IMR-90 (cell line): Measurements from ENCODE around the gene PACSIN2. TPM values are rescaled to one million over a fixed set of nuclear protein-coding genes. Genes with fewer than 3 reads are reported as not detected.

Experiments
- ATAC-seq: fragments of 200-7000 bp; cut with Tn5 transposase; 2 replicates; pipeline ENCODE4 v1.9.1; 2020; ENCODE audit warnings: low read depth, mild to moderate bottlenecking, moderate library complexity
- BruUV-seq: library from RNA; stranded (reverse); fragments of 400-500 nt; replicated peaks from 2 replicates; lab custom pipeline; 2021; lab: Mats Ljungman, UMichigan
- CTCF ChIA-PET: fragments of 300-600 bp; formaldehyde crosslinking; extraction: SDS; loops from one replicate; lab custom pipeline; 2021; ENCODE audit warnings: antibody characterized with exemption; lab: Yijun Ruan, JAX
- POLR2A ChIA-PET: fragments of 300-600 bp; sonication (Branson Sonifier 250); formaldehyde crosslinking; loops from one replicate; lab custom pipeline; 2022; ENCODE audit warnings: antibody characterized with exemption; ENCODE audit not compliant: unreplicated experiment; lab: Charles Lee
- DNase-seq: peaks from one replicate; pipeline ENCODE4 v3.0.0; 2013
- H2AFZ ChIP-seq: replicated peaks from 2 replicates; pipeline ENCODE3; 2013; ENCODE audit warnings: low read length, mild to moderate bottlenecking; ENCODE audit not compliant: poor library complexity
- H2AK5ac ChIP-seq: 2 replicates; pipeline ENCODE4 v1.6.1; 2013; ENCODE audit warnings: low read depth, low read length, inconsistent platforms
- H2AK9ac ChIP-seq: replicated peaks from 2 replicates; pipeline ENCODE3; 2013; ENCODE audit warnings: mild to moderate bottlenecking, low read depth, low read length, moderate library complexity; ENCODE audit not compliant: poor library complexity
- H2BK120ac ChIP-seq: 2 replicates; pipeline ENCODE4 v1.6.1; 2013; ENCODE audit warnings: low read depth, low read length, inconsistent platforms
- H2BK15ac ChIP-seq: 3 replicates; pipeline ENCODE4 v1.6.1; 2013; ENCODE audit warnings: low read depth, low read length, inconsistent platforms
- H2BK20ac ChIP-seq: 2 replicates; pipeline ENCODE4 v1.6.1; 2013; ENCODE audit warnings: low read depth, mild to moderate bottlenecking, inconsistent platforms, low read length, moderate library complexity
- H2BK5ac ChIP-seq: 2 replicates; pipeline ENCODE4 v1.6.1; 2013; ENCODE audit warnings: mild to moderate bottlenecking, low read depth, low read length, inconsistent platforms; ENCODE audit not compliant: poor library complexity, severe bottlenecking
- H3K14ac ChIP-seq: replicated peaks from 2 replicates; pipeline ENCODE4 v1.6.1; 2013; ENCODE audit warnings: low read depth, low read length, inconsistent platforms
- H3K18ac ChIP-seq: 2 replicates; pipeline ENCODE4 v1.6.1; 2013; ENCODE audit warnings: low read depth, low read length, control low read depth
- H3K23ac ChIP-seq: 2 replicates; pipeline ENCODE4 v1.6.1; 2013; ENCODE audit warnings: low read depth, low read length, inconsistent platforms
- H3K27ac ChIP-seq: 2 replicates; pipeline ENCODE4 v1.5.1; 2013; ENCODE audit warnings: mild to moderate bottlenecking, control low read depth, low read length; ENCODE audit not compliant: insufficient read depth
- H3K27me3 ChIP-seq: 2 replicates; pipeline ENCODE4 v1.6.1; 2013; ENCODE audit warnings: low read length; ENCODE audit not compliant: control insufficient read depth, insufficient read depth
- H3K36me3 ChIP-seq: 2 replicates; pipeline ENCODE4 v1.6.1; 2013; ENCODE audit warnings: low read length, mixed read lengths; ENCODE audit not compliant: control insufficient read depth, insufficient read depth
- H3K4ac ChIP-seq: 2 replicates; pipeline ENCODE4 v1.6.1; 2013; ENCODE audit warnings: low read depth, low read length, inconsistent platforms
- H3K4me1 ChIP-seq: 2 replicates; pipeline ENCODE4 v1.6.1; 2013; ENCODE audit warnings: low read length, mixed read lengths; ENCODE audit not compliant: control insufficient read depth, insufficient read depth
- H3K4me2 ChIP-seq: 2 replicates; pipeline ENCODE4 v1.6.1; 2013; ENCODE audit warnings: low read depth, mild to moderate bottlenecking, control low read depth, low read length, moderate library complexity
- H3K4me3 ChIP-seq: 2 replicates; pipeline ENCODE4 v1.5.1; 2013; ENCODE audit warnings: low read depth, mild to moderate bottlenecking, control low read depth, low read length, moderate library complexity; ENCODE audit not compliant: insufficient read depth
- H3K56ac ChIP-seq: 2 replicates; pipeline ENCODE4 v1.6.1; 2013; ENCODE audit warnings: low read length, inconsistent platforms; ENCODE audit not compliant: insufficient read depth; ENCODE audit errors: extremely low read depth
- H3K79me1 ChIP-seq, 2 experiments: 2 replicates each; pipeline ENCODE4 v1.6.1; 2013; ENCODE audit warnings: low read length in 2 of 2, inconsistent platforms in 1 of 2, low read depth in 1 of 2
- H3K9ac ChIP-seq: 2 replicates; pipeline ENCODE4 v1.6.1; 2013; ENCODE audit warnings: low read depth, low read length, control low read depth
- H3K9me1 ChIP-seq: 2 replicates; pipeline ENCODE4 v1.6.1; 2013; ENCODE audit warnings: low read length, inconsistent platforms; ENCODE audit not compliant: insufficient read depth
- H3K9me3 ChIP-seq: 2 replicates; pipeline ENCODE4 v1.6.1; 2013; ENCODE audit warnings: low read length; ENCODE audit not compliant: control insufficient read depth, insufficient read depth
- H4K20me1 ChIP-seq: 2 replicates; pipeline ENCODE4 v1.6.1; 2013; ENCODE audit warnings: low read length, inconsistent platforms; ENCODE audit not compliant: insufficient read depth
- H4K5ac ChIP-seq: 2 replicates; pipeline ENCODE4 v1.6.1; 2013; ENCODE audit warnings: mild to moderate bottlenecking, low read depth, low read length, control low read depth
- H4K8ac ChIP-seq, 2 experiments: 2 replicates each; pipeline ENCODE4 v1.6.1; 2013; ENCODE audit warnings: low read depth in 2 of 2, low read length in 2 of 2, control low read depth in 1 of 2, inconsistent platforms in 1 of 2
- H4K91ac ChIP-seq: 2 replicates; pipeline ENCODE4 v1.6.1; 2013; ENCODE audit warnings: low read depth, low read length, inconsistent platforms; ENCODE audit not compliant: insufficient read depth
- MAZ ChIP-seq: IDR thresholded peaks from 2 replicates; pipeline ENCODE4 v1.6.1; 2012; ENCODE audit warnings: low read depth, mild to moderate bottlenecking, low read length, improper control_type of control experiment, moderate library complexity, borderline replicate concordance
- WGBS, 2 experiments: methylation state at CpG; one replicate each; pipeline versions ENCODE4 v1.1.5 to v1.1.7; 2013; ENCODE audit warnings: missing lambda C conversion rate in 2 of 2; ENCODE audit not compliant: insufficient read length in 1 of 2; ENCODE audit errors: extremely low coverage in 2 of 2; 5-methylcytosine and 5-hydroxymethylcytosine counted together
- dilution Hi-C: fragments of 300-500 bp; cut with HindIII; formaldehyde crosslinking; loops from one replicate; pipeline ENCODE4 v1.14.3; 2018; ENCODE audit warnings: low sequenced_read_pairs; ENCODE audit not compliant: unreplicated experiment
- in situ Hi-C: fragments of 300-500 bp; cut with MboI; formaldehyde crosslinking; loops from 3 replicates; pipeline ENCODE4 v1.14.3; 2019; ENCODE audit warnings: low sequenced_read_pairs, inconsistent platforms, mixed read lengths
- intact Hi-C: fragments of 100-400 bp; cut with micrococcal nuclease; formaldehyde crosslinking; loops from 2 replicates; pipeline ENCODE4 v1.10.0; 2022
- polyA plus RNA-seq, 3 experiments: library from polyadenylated mRNA; depleted of rRNA; stranded (reverse); fragments of >200 nt; gene quantifications; 2 replicates each; pipeline ENCODE4 v1.2.3, GENCODE V29; 2012; ENCODE audit warnings: low replicate concordance in 1 of 3
- total RNA-seq: library from RNA; depleted of rRNA; stranded (reverse); fragments of >200 nt; gene quantifications from 2 replicates; pipeline ENCODE4 v1.2.3, GENCODE V29; 2012

Gene PACSIN2
- total and polyA plus RNA-seq, 2 of the 4 experiments (the other 2 are of a cell fraction), result 85.0 to 118 TPM

- H3K18ac ChIP-seq, result no peak overlapping the region
- in situ Hi-C loops (no loop called here), intact Hi-C loops (no loop called here), dilution Hi-C loops (no loop called here)
- H2BK5ac ChIP-seq, result no peak overlapping the region
- H3K4me2 ChIP-seq, result no peak overlapping the region
- no peak for DNase-seq
- H2BK20ac ChIP-seq, result no peak overlapping the region
- WGBS, 2 experiments, result no CpG with 5 or more reads among the region's 3 CpGs
- POLR2A ChIA-PET, result interaction anchor here (0.6 kb wide), 1 partner anchor 382 kb away, joined by 5 read pairs; the partner anchor contains the start of gene CYB5R3
- H3K79me1 ChIP-seq, result no peaks in the 10 kb centered on the region
- no peak overlapping the region for H4K8ac ChIP-seq
- no peak for ATAC-seq
- peak overlapping the region; percentile 70 for H2AK9ac ChIP-seq
- H3K14ac ChIP-seq, result no peak overlapping the region
- H3K56ac ChIP-seq, result no peak overlapping the region
- H3K4ac ChIP-seq, result no peak overlapping the region
- no peak overlapping the region for H3K4me3 ChIP-seq
- no peak overlapping the region for H2BK120ac ChIP-seq
- 0 out of 2 replicates have a peak, but pooled peaks cover 3% of the 10 kb centered on the region for H3K9me1 ChIP-seq
- H2AK5ac ChIP-seq, result no peak overlapping the region
- peaks cover 6% of the 10 kb centered on the region for H4K20me1 ChIP-seq
- H3K23ac ChIP-seq, result no peak overlapping the region
- no peaks in the 10 kb centered on the region for H3K27me3 ChIP-seq
- no peaks in the 10 kb centered on the region for H3K4me1 ChIP-seq
- no peak overlapping the region for H3K9ac ChIP-seq
- no peak overlapping the region for H4K91ac ChIP-seq
- H3K9me3 ChIP-seq, result no peaks in the 10 kb centered on the region
- no peak overlapping the region for H2BK15ac ChIP-seq
- no peaks in the 10 kb centered on the region for H3K36me3 ChIP-seq
- H2AFZ ChIP-seq, result no peak overlapping the region
- BruUV-seq, result no TSS peak
- H3K27ac ChIP-seq, result no peak overlapping the region
- CTCF ChIA-PET, result no interaction called here
- no peak overlapping the region for H4K5ac ChIP-seq
- TF ChIP-seq MAZ, result no peak
Measured at GRCh38 chr22:43031617-43032016, 16.7 kb upstream of the PACSIN2 start.
